ENCODE data around the gene PAPPA. TPM values are rescaled to one million over a fixed set of nuclear protein-coding genes. Genes with fewer than 3 reads are reported as not detected.

The PAPPA gene
- total and polyA plus RNA-seq, 2 of the 8 experiments (the other 6 are each of a cell fraction or from before 2014, with no cell fraction given), result 0.18 to 0.63 TPM

- peak; percentile 72 for TF ChIP-seq CHD7 (IDR thresholded peaks at IDR 0.05; ENCODE audit: insufficient replicate concordance, low read length)
- peak; percentile 98 for TF ChIP-seq JUND (IDR thresholded peaks at IDR 0.05; ENCODE audit: low read length)
- no peak for TF ChIP-seq NRF1 (IDR thresholded peaks at IDR 0.05; ENCODE audit: low read depth, low read length)
- TF ChIP-seq TAF7 (optimal IDR thresholded peaks at IDR 0.05; ENCODE audit: borderline replicate concordance, low read depth, low read length), result no peak
- peak; percentile 68 for TF ChIP-seq SP1 (IDR thresholded peaks at IDR 0.05; ENCODE audit: low read depth, low read length)
- peak in 1 of 2 experiments; percentile 12; a peak in 1 of 4 replicates for TF ChIP-seq RAD21 (IDR thresholded peaks at IDR 0.05 in 1 of 2, conservative IDR thresholded peaks at IDR 0.05 in 1 of 2; ENCODE audit: low read depth in 2 of 2, low read length in 2 of 2)
- TF ChIP-seq PHF8 (conservative IDR thresholded peaks at IDR 0.05; ENCODE audit: low read depth, low read length), result no peak
- TF ChIP-seq KDM5A (IDR thresholded peaks at IDR 0.05; ENCODE audit: low read length), result no peak
- TF ChIP-seq POU5F1 (IDR thresholded peaks at IDR 0.05; ENCODE audit: low read depth, low read length), result peak; percentile 87
- peak; percentile 95 for TF ChIP-seq ATF2 (IDR thresholded peaks at IDR 0.05; ENCODE audit: low read length)
Observed at GRCh38 chr9:116271991-116272390, 118.4 kb downstream of the PAPPA start (continued).

Data from H1 (cell line).